Measurements from ENCODE around the gene MEX3C. TPM values are rescaled to one million over a fixed set of nuclear protein-coding genes. Genes with fewer than 3 reads are reported as not detected.

Gene MEX3C
- total RNA-seq, 1 donor from 2014 or later, result 24.8 TPM

DNA sequence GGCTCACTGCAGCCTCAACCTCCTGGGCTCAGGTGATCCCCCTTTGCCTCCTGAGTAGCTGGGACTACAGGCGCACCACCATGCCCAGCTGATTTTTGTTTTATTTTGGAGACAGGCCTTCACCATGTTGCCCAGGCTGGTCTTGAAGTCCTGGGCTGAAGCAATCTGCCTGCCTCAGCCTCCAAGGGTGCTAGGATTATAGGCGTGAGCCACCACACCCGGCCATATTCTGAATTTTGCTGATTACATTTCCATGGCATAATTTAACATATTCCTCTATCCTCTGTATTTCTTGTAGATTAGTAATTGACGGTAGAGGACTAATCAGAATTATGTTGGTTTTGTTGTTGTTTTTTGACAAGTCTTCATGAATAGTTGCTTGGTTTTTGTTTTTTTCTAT, 50.6 kb downstream of the MEX3C start:
- Histone ChIP-seq H3K36me3 (no peaks in the 10 kb centered on the region), H3K27me3 (no peaks in the 10 kb centered on the region), H3K4me1 (no peaks in the 10 kb centered on the region), H3K9me3 (no peaks in the 10 kb centered on the region), H3K27ac (no peak overlapping the region), H3K4me3 (no peak overlapping the region)
- ATAC-seq (no peak), DNase-seq (no peak)
- intact Hi-C loops (cut with DNase I), result no loop called here
- no peak for TF ChIP-seq CTCF (IDR thresholded peaks at IDR 0.05)

GRCh38 chr18:51138936-51139335, 58.5 kb downstream of the MEX3C start:
- no peaks in the 10 kb centered on the region for H3K4me1 ChIP-seq
- no peaks in the 10 kb centered on the region for H3K27me3 ChIP-seq
- no peaks in the 10 kb centered on the region for H3K36me3 ChIP-seq
- intact Hi-C loops (cut with DNase I), result no loop called here
- TF ChIP-seq CTCF (IDR thresholded peaks at IDR 0.05), result no peak
- H3K4me3 ChIP-seq, result no peak overlapping the region
- DNase-seq, result no peak
- H3K9me3 ChIP-seq, result no peaks in the 10 kb centered on the region
- no peak for ATAC-seq
- no peak overlapping the region for H3K27ac ChIP-seq

DNA sequence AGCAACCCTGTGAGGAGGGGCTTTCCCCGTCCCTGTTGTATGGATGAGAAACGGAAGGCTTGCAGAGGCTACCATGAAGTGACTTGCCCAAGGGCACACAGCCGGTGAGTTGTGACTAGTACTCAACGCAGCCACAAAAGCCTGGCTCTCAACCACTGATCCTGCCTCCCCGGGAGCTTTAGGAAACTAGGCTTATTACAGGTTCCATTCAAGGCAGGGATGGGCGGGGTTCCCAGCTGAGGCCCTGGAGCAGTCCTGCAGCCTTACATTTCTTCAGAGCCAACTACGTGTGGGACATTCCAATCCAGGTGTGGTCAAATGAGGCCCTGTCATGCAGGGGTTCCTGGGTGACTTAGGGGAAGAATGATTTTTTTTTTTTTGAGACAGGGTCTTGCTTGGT, 59.6 kb downstream of the MEX3C start:
- DNase-seq (no peak), ATAC-seq (no peak)
- Histone ChIP-seq H3K4me1 (no peaks in the 10 kb centered on the region), H3K36me3 (no peaks in the 10 kb centered on the region), H3K27ac (no peak overlapping the region), H3K4me3 (no peak overlapping the region), H3K27me3 (no peaks in the 10 kb centered on the region), H3K9me3 (no peaks in the 10 kb centered on the region)
- no peak for TF ChIP-seq CTCF (IDR thresholded peaks at IDR 0.05)
- intact Hi-C loops (cut with DNase I), result no loop called here

DNA sequence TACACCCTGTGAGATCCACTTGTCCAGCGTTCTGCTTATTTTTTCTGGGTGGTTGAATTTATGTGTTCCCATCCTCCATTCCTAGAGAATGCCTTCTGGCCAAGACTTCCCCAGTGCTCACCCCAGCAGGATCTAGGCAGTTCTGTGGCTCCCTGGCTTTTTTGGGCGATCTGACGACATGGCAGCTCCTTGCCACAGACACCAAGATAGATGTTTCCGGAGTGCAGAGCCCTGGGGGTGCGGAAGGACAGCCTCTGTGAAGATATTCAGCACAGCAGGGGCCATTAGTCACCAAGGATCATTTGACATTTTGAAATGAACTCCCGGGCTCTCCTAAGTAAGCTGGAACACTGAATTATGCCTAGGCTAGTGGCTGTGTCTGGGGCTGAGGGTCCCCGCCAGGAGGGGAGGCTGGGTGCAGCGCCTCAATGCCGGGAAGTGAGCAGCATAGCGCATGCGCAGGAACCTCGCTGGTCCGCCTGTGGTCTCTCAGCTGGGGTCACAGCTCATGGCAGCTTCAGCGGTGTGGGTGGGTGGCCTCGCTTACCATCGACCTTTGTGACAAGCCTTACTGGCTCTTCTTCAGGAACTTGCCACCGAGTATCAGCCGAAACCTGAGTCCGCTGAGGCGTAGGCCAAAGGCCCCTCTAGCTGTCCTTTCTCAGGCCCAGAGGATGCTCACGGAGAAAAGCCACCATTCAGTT, 60.3 kb downstream of the MEX3C start:
- intact Hi-C loops (cut with DNase I), result no loop called here
- H3K36me3 ChIP-seq, result no peaks in the 10 kb centered on the region
- H3K27ac ChIP-seq, result no peak overlapping the region
- no peak for TF ChIP-seq CTCF (IDR thresholded peaks at IDR 0.05)
- ATAC-seq (peak; percentile 22), DNase-seq (no peak)
- no peaks in the 10 kb centered on the region for H3K27me3 ChIP-seq
- no peak overlapping the region for H3K4me3 ChIP-seq
- H3K4me1 ChIP-seq, result no peaks in the 10 kb centered on the region
- no peaks in the 10 kb centered on the region for H3K9me3 ChIP-seq

- no peaks in the 10 kb centered on the region for H3K27me3 ChIP-seq
- no peak overlapping the region for H3K27ac ChIP-seq
- ATAC-seq (peak; percentile 40), DNase-seq (no peak)
- intact Hi-C loops (cut with DNase I), result no loop called here
- H3K4me1 ChIP-seq, result no peaks in the 10 kb centered on the region
- no peaks in the 10 kb centered on the region for H3K36me3 ChIP-seq
- H3K4me3 ChIP-seq, result no peak overlapping the region
- no peak for TF ChIP-seq CTCF (IDR thresholded peaks at IDR 0.05)
- H3K9me3 ChIP-seq, result no peaks in the 10 kb centered on the region
Measured at GRCh38 chr18:51135795-51136194, 61.7 kb downstream of the MEX3C start.

- H3K36me3 ChIP-seq, result no peaks in the 10 kb centered on the region
- no peak overlapping the region for H3K4me3 ChIP-seq
- ATAC-seq (no peak), DNase-seq (no peak)
- no peaks in the 10 kb centered on the region for H3K4me1 ChIP-seq
- intact Hi-C loops (cut with DNase I), result no loop called here
- H3K9me3 ChIP-seq, result no peaks in the 10 kb centered on the region
- no peak for TF ChIP-seq CTCF (IDR thresholded peaks at IDR 0.05)
- H3K27me3 ChIP-seq, result no peaks in the 10 kb centered on the region
- no peak overlapping the region for H3K27ac ChIP-seq
Measured at GRCh38 chr18:51135364-51135763, 62.1 kb downstream of the MEX3C start.

All from upper lobe of right lung (tissue), 1 donor.